Esophagus (tissue), 2 donors: ENCODE data around the gene C1orf35. TPM values are rescaled to one million over a fixed set of nuclear protein-coding genes. Genes with fewer than 3 reads are reported as not detected.
A peak's percentile ranks its signal among the peaks of the same experiment; 100 is the strongest.

Experiments used
- H3K27ac ChIP-seq, 2 donors: one replicate each; pipeline ENCODE4 v1.5.1; 2013; ENCODE audit warnings: low read depth in 2 of 2, mild to moderate bottlenecking in 2 of 2, inconsistent platforms in 1 of 2, low read length in 1 of 2, moderate library complexity in 1 of 2
- H3K27me3 ChIP-seq, 2 donors: one replicate each; pipeline ENCODE4 v1.6.1; 2013; ENCODE audit warnings: low read length in 2 of 2, control low read depth in 1 of 2, mild to moderate bottlenecking in 1 of 2; ENCODE audit not compliant: insufficient read depth in 2 of 2, control insufficient read depth in 1 of 2
- H3K36me3 ChIP-seq, 2 donors: one replicate each; pipeline ENCODE4 v1.6.1; 2013; ENCODE audit warnings: low read length in 1 of 2; ENCODE audit not compliant: control insufficient read depth in 2 of 2, insufficient read depth in 2 of 2
- H3K4me1 ChIP-seq, 2 donors: one replicate each; pipeline ENCODE4 v1.6.1; 2013; ENCODE audit warnings: low read length in 1 of 2; ENCODE audit not compliant: control insufficient read depth in 2 of 2, insufficient read depth in 2 of 2
- H3K4me3 ChIP-seq, 2 donors: one replicate each; pipeline ENCODE4 v1.5.1; 2013; ENCODE audit warnings: low read length in 2 of 2, mild to moderate bottlenecking in 2 of 2, low read depth in 1 of 2, moderate library complexity in 1 of 2
- H3K9me3 ChIP-seq, 2 donors: one replicate each; pipeline ENCODE4 v1.6.1; 2013; ENCODE audit warnings: mild to moderate bottlenecking in 2 of 2, low read depth in 1 of 2, low read length in 1 of 2, moderate library complexity in 1 of 2; ENCODE audit not compliant: control insufficient read depth in 2 of 2, insufficient read depth in 1 of 2
- WGBS, 2 donors: extraction: QIAGEN DNeasy Blood & Tissue Kit; methylation state at CpG; one replicate each; pipeline ENCODE4 v1.1.7; 2013; 5-methylcytosine and 5-hydroxymethylcytosine counted together
- polyA plus RNA-seq, 2 donors: library from polyadenylated mRNA; stranded (reverse); fragments of 200-250 nt; gene quantifications; one replicate each; pipeline ENCODE4 v1.2.3, GENCODE V29; 2013
- donor health status: healthy with polysubstance abuse.
- donor health status: Bipolar disorder and iron deficiency.

The C1orf35 gene
- polyA plus RNA-seq, 2 donors, result 18.4 to 26.0 TPM

DNA sequence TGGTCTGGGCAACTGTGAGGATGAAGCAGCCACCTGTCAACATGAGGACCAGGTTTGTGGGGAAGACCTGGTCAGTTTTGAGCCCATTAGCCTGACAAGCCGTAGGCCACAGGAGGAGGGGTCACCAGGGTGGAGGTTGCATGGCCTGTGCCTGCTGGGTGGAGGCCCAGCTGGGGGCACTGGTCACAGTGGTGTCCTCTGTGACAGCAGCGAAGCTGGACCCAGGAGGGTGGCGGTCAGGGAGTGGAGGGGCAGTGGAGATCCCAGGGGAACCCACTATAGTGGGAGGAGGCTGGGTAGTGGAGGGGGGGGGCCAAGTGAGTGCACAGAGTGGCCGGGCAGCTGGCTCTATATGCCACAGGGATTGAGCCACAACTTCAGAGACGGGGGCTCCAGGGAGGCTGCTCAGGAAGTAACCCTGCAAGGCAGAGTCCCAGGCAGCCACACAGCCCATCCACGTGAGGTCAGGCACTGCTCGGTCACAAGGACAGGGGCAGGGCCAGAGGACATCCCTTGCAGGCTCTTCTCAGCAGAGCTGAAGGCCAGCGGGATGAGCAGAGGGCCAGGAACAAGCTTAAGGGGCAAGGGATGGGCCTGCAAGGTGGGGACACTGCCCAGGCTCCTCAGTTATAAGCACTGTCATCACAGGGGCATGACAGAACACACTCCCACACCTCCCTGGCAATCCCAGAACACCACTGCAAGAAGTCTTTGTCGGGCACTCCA is 2.3 kb upstream of the C1orf35 start:
- H3K4me3 ChIP-seq, result no peak overlapping the region
- H3K4me1 ChIP-seq, result peaks cover 8% of the 10 kb centered on the region in 2 donors
- H3K27ac ChIP-seq, result no peak overlapping the region
- H3K9me3 ChIP-seq, result no peaks in the 10 kb centered on the region
- WGBS, 2 donors, result 80 to 85% methylated on average over 9 of the region's 9 CpGs
- H3K36me3 ChIP-seq, result peaks cover 7 to 19% of the 10 kb centered on the region in 2 donors
- H3K27me3 ChIP-seq, result no peaks in the 10 kb centered on the region

DNA sequence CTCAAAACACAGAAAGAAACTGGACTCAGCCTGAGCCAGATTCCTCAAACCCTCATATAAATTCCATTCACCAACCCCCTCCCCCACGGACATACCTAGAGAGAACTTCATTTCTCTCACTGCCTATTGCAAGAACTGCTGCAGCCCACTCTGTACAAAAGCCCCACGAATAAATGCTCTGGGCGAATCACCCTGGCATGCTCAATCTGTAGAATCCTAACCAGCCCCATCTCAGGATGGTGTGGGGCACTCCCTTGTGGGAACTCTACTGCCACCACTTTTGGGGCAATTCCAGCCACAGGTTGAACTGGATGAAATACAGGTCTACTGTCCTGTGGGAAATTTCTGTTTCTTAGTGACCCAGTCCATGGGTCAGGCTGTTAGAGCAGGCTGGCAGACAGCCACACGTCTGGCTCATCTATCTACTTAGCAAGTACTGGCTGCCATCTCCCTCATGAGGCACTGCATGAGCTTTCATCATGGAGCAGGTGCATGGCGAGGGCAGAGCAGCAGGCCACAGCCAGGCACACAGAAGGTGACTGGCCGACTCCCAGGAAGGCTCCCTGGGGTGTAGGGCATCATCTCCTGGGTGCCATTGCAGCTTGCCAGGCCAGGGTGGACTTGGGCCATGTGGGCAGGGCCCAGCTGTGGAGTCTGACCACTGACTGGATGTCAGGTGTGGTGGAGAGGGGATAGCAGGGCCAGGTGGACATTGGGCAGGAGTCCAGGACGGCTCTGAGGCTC is 1.6 kb upstream of the C1orf35 start:
- Histone ChIP-seq H3K4me3 (no peak overlapping the region), H3K27me3 (no peaks in the 10 kb centered on the region), H3K36me3 (peaks cover 7 to 23% of the 10 kb centered on the region in 2 donors), H3K9me3 (no peaks in the 10 kb centered on the region), H3K27ac (no peak overlapping the region), H3K4me1 (peaks cover 8% of the 10 kb centered on the region in 2 donors)
- WGBS, 2 donors, result 63 to 67% methylated on average over 7 of the region's 7 CpGs

DNA sequence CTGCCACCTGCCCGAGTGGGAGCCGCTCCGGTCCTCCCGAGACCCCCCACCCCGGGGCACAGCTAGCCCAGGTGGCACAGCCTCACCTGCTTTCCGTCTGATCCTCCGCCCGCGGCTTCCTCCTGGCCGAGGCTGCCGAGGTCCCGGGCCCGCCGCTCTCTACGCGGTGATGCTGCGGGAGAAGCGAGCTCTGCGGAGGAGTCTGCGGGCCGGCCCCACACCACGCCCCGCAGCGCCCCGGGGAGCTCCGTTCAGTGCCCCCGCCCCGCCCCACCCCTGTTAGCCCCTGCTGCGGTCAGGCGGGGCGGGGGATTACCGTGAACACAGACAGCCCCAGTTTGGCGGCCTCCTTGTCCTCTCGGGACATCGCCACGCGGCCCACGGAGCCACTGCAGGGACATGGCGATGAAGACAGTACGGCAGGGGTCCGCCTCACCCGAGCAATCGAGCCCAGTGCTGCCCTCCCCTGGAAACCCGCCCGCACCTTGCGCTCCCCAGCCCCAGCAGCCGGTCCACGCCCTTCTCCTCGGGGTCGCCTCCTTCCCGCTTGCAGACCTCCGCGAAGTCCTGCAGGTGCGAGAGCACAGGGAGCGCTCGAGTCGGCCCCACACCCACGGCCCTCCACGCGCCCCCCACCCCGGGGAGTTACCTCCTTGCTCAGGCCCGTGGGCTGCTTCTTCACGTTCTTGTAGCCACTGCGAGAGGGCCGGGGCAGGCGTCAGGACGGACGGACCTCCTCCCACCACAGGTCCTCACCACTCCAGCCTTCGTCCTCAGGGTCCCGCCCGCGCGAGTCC is 933 bp downstream of the C1orf35 start:
- Histone ChIP-seq H3K4me1 (peaks cover 7 to 8% of the 10 kb centered on the region in 2 donors), H3K27me3 (no peaks in the 10 kb centered on the region), H3K36me3 (peaks cover 7 to 40% of the 10 kb centered on the region in 2 donors), H3K27ac (peak overlapping the region; percentile 92 to 99), H3K4me3 (peak overlapping the region; percentile 71 to 87), H3K9me3 (no peaks in the 10 kb centered on the region)
- 3 to 4% methylated on average over 54 to 73 of the region's 73 CpGs for WGBS, 2 donors

DNA sequence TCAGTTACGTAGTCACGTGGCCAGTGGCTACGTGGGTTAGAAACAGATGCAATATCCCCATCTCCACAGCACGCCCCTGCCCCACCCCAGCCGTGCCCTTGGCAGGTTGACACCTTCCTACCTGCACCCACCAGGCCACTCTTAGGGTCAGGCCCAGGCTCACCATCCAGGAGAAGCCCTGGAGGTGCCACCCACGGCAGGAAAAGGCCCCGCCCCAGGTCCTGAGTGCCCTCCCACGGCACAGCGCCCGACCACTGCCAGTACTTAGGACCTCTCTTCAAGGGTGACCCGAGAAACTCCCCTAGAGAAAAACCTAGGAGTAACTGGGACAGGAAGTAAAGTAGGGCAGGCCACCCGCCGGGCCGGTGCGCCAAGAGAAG is 1.5 kb downstream of the C1orf35 start:
- peak overlapping the region; percentile 71 to 87 for H3K4me3 ChIP-seq
- H3K4me1 ChIP-seq, result peaks cover 8 to 10% of the 10 kb centered on the region in 2 donors
- peaks cover 7 to 44% of the 10 kb centered on the region in 2 donors for H3K36me3 ChIP-seq
- 29 to 34% methylated on average over 15 of the region's 15 CpGs for WGBS, 2 donors
- H3K9me3 ChIP-seq, result no peaks in the 10 kb centered on the region
- peak overlapping the region in 1 of 2 donors; percentile 73 for H3K27ac ChIP-seq
- no peaks in the 10 kb centered on the region for H3K27me3 ChIP-seq

DNA sequence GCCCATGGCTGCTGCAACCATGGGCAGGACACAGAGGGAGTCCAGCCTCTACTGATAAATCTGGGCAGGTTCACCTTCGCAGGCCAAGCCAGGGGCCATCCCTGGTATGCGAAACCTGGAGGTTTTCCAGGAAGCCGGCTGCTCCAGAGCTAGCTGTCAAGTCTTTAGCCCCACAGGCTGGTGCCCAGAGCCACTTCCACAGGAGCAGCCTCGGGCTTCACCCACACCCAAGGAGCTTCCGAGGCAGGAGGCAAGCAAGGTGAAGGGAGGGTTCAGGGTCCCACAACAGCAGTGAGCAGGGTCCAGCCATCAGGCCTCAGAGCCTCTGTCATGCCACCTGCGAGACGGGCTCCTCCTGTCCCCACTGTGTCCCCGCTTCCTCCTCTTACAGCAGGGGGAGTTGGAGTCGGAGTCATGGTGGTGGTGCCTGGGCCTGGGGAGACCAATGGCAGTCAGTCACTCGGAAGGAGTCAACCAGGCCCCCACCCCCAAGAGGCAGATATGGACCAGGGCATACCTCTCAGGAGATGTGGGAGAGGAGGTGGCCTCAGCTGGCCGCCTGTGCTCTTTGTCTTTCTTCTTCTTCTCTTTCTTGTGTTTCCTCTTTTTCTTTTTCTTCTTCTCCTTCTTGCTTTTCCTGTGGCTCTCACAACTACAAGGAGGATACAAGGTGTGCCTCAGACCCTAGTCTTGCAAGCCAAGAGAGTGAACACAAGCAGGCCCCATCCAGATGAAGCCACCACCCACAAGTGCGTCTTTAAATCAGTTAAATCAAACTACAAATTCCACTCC is 2.1 kb downstream of the C1orf35 start:
- Histone ChIP-seq H3K27ac (peak overlapping the region in 1 of 2 donors; percentile 73), H3K4me3 (no peak overlapping the region), H3K9me3 (no peaks in the 10 kb centered on the region), H3K4me1 (peaks cover 9 to 10% of the 10 kb centered on the region in 2 donors), H3K36me3 (peaks cover 5 to 42% of the 10 kb centered on the region in 2 donors), H3K27me3 (no peaks in the 10 kb centered on the region)
- 72 to 74% methylated on average over 12 of the region's 12 CpGs for WGBS, 2 donors

DNA sequence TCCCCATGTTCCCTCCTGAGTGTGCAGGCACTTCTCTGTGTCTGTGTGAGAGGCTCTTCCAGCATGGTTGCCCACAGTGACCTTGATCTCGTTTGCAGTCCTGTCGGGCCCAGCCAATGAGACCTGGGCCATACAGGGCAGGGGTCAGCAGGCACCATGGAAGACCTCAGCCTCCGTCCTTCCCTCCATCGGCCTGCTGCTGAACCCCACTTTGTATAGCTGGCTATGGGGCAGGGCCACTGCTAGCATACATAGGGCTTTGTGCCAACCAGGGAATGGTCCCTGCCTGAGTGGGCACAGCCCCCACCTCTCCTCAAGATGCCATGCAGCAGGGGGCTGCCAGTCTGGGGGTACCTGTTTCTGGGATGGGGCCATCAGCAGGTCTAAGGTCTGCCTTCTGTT is 3.8 kb downstream of the C1orf35 start:
- 67 to 70% methylated on average over 4 of the region's 4 CpGs for WGBS, 2 donors
- peaks cover 11 to 12% of the 10 kb centered on the region in 2 donors for H3K4me1 ChIP-seq

DNA sequence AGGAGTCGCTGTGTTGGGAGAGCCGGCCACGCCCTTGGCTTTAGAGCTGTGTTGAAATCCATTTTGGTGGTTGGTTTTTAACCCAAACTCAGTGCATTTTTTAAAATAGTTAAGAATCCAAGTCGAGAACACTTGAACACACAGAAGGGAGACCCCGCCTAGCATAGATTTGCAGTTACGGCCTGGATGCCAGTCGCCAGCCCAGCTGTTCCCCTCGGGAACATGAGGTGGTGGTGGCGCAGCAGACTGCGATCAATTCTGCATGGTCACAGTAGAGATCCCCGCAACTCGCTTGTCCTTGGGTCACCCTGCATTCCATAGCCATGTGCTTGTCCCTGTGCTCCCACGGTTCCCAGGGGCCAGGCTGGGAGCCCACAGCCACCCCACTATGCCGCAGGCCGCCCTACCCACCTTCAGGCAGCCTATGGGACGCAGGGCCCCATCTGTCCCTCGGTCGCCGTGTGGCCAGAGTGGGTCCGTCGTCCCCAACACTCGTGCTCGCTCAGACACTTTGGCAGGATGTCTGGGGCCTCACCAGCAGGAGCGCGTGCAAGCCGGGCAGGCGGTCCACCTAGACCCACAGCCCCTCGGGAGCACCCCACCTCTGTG is 4.7 kb downstream of the C1orf35 start:
- H3K36me3 ChIP-seq, result peaks cover 4 to 40% of the 10 kb centered on the region in 2 donors
- WGBS, 2 donors, result 86 to 89% methylated on average over 25 to 28 of the region's 28 CpGs
- no peak overlapping the region for H3K4me3 ChIP-seq
- H3K9me3 ChIP-seq, result peaks cover 3 to 4% of the 10 kb centered on the region in 2 donors
- no peak overlapping the region for H3K27ac ChIP-seq
- H3K27me3 ChIP-seq, result no peaks in the 10 kb centered on the region
- H3K4me1 ChIP-seq, result peaks cover 12 to 14% of the 10 kb centered on the region in 2 donors

More for the DNA sequence above, 3.8 kb downstream of the C1orf35 start:
- no peaks in the 10 kb centered on the region for H3K27me3 ChIP-seq
- H3K4me3 ChIP-seq, result no peak overlapping the region
- H3K9me3 ChIP-seq, result peaks cover 3 to 4% of the 10 kb centered on the region in 2 donors
- peaks cover 4 to 40% of the 10 kb centered on the region in 2 donors for H3K36me3 ChIP-seq
- H3K27ac ChIP-seq, result no peak overlapping the region

DNA sequence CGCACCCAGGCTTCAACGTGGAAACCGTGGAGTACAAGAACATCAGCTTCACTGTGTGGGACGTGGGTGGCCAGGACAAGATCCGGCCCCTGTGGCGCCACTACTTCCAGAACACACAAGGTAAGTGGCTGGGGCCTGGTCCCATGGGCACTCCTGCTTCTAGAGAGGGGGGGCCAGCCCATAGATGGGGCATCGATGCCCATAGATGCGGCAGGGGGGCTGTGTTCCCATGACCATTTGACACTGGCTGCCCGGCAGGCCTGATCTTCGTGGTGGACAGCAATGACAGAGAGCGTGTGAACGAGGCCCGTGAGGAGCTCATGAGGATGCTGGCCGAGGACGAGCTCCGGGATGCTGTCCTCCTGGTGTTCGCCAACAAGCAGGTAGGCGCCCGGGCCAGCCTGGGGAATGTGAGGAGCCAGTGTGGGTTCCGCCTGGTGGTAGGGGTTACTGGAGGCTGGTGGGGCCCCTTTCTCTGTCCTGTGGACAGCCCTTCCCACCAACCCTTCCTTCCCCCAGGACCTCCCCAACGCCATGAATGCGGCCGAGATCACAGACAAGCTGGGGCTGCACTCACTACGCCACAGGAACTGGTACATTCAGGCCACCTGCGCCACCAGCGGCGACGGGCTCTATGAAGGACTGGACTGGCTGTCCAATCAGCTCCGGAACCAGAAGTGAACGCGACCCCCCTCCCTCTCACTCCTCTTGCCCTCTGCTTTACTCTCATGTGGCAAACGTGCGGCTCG is 5.6 kb downstream of the C1orf35 start:
- Histone ChIP-seq H3K36me3 (peaks cover 4 to 40% of the 10 kb centered on the region in 2 donors), H3K4me3 (no peak overlapping the region), H3K4me1 (peaks cover 14 to 21% of the 10 kb centered on the region in 2 donors), H3K27me3 (no peaks in the 10 kb centered on the region), H3K27ac (no peak overlapping the region), H3K9me3 (peaks cover 3 to 4% of the 10 kb centered on the region in 2 donors)
- WGBS, 2 donors, result 88 to 89% methylated on average over 34 of the region's 34 CpGs
